HG02970 (cell line): ENCODE results near the gene ALK.
"Not testable (repeated sequence)": the region's sequence is repeated elsewhere in the genome, so short reads cannot be mapped to it uniquely, and the experiment has no call there.

Experiments
- ATAC-seq: cut with Tn5 transposase; IDR thresholded peaks from one replicate; pipeline ENCODE4 v1.9.1; 2021; ENCODE audit warnings: mild to moderate bottlenecking, moderate library complexity, moderate number of reproducible peaks; ENCODE audit not compliant: unreplicated experiment, low FRiP score

Gene ALK

DNA sequence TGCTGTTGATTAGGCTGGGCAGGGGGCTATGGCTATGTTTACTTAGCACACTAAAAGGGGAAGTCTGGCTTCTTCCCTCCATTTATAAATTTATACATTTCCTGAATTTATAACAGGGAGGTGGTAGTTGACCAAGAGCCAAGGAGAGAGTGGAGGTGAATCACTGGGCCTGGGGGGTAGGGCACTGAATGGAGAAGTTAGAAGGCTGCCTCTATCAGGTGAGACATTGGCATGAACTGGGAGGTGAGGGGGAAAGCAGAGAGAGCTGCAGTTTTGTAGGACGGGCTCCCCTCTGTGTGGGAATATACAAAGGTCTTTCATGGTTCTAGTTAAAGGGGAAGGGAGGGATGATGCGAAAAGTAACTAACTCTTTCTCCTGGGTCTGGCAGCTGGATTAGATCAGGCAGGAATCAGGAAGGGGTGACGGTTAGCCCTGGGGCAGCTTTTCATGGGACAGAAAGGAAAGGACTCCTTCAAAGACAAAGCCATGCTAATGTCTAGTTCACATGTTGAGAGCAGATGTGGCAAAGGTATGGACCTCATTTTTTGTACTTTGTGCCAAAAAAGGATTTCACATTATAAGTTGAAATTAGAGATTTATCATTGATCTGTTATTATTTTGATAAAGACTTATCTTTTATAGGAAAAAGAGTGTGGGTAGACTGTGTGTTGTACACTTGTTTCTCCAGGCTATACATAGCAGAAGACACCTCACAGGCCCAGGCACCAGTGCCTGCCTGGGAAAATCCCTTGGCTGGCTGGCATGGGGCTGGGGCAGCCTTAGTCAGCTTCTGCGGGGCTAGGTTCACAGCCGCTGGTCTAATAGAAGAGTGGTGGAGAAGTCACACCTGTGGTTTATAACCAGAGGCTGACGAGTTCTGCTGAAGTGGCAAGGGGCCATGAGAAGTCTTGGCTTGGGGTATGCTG is 647.4 kb downstream of the ALK start:
- ATAC-seq = no peak

DNA sequence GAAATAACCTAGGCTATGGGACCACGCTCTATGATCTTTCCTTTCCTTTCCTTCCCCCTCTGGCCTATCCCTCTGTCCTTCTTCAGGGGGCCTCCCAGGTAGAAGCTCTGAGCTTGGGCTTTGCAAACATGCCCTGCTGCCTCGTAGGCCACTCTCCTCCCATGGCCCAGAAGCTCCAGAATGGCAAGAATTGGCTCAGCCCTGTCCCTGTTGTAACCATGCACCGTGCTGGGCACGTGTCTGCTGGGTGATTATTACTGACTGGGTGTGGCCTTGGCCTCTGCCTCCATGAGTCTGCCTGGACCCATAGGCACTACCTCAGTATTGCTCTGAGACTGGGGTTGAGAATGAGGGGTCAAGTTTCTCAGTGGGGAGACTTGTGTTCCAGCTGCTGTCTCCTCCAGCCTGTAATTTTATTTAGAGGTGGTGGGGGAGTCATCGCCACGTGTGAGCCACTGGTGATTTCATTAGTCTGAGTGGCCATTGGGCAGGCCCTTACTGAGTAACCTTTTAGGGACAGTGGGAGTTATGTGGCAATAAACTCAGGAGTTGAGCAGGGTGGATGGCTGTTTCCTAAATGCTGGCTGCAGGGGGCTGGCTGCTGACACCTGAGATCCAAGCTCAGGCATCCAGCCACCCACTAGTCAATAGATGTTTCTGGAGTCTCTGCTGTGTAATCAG is 648.2 kb downstream of the ALK start:
- no peak for ATAC-seq

- no peak for ATAC-seq
These were observed 649.1 kb downstream of the ALK start for GRCh38 chr2:29272311-29272710.

- ATAC-seq = no peak
These were observed 650.7 kb downstream of the ALK start for GRCh38 chr2:29270701-29271121.

- no peak for ATAC-seq
These were observed 651.6 kb downstream of the ALK start for GRCh38 chr2:29269765-29270109.

DNA sequence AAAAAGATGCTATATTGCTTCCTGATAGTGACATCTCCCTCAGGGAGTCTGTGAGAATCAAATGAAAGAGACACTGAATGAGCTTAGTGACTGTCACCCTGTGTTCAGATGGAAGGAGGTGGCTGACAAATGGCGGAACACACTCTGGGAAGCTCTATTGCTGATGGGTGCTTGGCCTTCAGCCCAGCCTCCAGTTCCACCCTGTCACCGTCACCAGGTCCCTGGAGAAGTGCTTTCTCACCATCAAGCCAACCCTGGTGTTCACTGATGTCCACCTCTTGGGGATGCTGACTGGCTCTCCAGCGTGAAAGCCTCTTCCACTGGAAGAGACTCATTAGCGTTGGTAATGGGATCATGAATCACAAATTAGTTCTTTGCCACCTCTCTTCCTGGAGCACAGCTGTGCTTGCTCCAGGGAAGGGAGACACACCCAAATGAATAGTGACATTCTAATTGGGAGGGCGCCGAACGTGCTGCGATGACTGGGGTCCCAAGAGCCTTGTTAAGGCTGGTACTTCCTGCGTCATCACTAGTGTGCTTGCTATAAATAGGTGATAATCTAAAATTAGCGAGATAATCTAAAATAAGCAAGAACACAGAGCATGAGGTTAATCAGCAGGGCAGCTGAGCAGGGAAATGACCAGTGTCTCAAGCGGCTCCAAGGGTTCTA is 652.2 kb downstream of the ALK start:
- no peak for ATAC-seq

DNA sequence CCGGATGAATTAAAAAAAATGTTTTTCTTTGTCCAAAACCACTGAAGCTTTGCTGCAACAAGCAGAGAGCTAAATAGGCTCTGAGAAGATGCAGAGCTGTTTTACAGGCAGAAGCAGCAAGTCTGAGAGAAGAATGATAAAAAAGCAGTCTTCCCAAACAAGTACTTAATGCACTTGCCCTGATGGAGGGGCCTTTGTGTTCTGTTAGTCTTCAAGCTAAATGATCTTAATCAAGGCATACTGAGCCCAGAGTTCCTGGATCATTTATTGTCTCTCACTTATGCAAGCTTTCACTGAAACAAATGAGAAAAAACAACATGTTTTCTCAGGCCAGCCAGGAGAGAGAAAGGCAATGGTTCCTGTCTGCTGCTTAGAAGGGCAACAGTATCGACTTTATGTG is 653.7 kb downstream of the ALK start:
- no peak for ATAC-seq

DNA sequence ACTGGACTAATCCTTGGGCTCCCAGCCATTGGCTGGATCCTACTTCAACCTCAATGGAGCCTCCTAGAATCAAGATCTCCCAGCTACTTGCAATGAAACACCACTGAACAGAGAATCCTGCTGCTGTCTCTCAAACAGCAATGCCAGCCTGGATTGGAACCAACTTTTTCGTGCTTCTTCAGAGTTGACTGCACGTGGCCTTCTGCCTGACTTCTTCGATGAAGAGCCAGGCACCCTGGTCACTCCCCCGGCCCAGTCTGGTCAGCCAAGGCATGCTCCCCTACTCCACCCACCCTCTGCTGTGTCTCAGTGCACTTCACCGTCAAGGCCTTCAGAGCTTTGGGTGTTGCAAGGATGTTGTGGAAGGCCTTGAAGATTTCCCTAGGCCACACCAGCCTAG is 657.5 kb downstream of the ALK start:
- ATAC-seq = no peak

DNA sequence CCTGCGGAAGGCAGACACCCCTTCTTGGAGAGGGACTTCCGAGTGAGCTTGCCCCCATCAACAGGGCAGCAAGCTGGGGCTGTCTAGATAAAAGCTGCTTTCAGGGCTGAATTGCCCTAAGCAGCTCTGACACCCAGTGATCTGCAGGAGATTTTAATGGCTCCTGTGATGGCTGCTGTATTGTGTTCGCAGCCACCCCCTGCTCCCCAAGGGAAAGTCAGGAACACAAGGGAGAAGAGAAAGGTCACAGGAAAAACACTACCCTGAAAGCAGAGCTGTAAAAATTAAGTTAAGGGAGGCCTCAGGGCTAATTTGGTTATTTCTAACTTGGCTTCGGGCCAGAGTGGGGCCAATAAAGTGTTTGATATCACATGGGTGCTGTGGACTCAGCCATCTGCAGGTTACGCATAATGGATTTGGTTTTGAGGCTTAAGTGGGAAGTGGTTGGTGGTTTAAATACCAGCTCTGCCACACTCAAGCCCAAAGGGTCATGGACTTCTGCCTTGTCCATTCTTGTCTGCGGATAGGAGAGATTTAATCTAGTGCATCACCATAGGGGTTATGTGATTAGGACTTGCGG is 658.6 kb downstream of the ALK start:
- ATAC-seq = no peak

DNA sequence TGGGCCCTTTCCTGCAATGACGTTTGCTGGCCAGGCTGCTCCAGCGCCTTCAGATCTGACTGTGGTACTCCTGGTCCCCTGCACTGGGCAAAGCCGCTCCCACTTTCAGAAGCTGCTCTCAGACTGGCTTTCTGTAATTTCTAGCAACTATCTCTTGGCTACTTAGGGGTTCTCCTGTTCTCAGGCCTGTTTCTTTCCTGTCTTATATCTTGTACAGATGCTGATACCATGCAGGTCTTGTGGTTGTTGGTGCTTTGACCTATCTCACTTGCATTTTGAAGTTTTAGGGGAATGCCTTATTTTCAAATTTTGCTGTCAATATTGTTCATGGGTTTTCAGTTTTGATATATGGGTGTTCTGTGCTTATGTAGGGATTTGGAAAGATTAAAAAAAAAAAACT is 660.4 kb downstream of the ALK start:
- no peak for ATAC-seq

GRCh38 chr2:29260142-29260772 is 661.1 kb downstream of the ALK start:
- no peak for ATAC-seq

DNA sequence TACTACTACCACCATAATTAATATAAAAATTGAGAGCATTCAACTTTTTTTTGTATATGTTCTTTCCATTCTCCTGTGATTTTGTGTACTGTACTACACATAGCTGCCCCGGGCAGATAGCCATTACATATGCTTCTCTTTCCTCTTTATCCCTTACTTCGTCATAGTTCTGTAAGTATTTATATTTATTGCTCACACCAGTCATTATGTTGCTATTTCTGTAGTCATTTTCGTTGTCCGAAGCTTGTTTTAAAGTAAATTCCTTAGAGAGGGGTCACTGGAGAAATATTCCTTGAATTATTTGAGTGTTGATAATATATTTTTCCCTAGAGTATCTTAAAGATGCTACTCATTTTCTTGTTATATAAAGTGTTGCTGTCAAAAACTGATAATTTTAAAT is 662.2 kb downstream of the ALK start:
- ATAC-seq = no peak

GRCh38 chr2:29255004-29255403 is 666.4 kb downstream of the ALK start:
- ATAC-seq = no peak

DNA sequence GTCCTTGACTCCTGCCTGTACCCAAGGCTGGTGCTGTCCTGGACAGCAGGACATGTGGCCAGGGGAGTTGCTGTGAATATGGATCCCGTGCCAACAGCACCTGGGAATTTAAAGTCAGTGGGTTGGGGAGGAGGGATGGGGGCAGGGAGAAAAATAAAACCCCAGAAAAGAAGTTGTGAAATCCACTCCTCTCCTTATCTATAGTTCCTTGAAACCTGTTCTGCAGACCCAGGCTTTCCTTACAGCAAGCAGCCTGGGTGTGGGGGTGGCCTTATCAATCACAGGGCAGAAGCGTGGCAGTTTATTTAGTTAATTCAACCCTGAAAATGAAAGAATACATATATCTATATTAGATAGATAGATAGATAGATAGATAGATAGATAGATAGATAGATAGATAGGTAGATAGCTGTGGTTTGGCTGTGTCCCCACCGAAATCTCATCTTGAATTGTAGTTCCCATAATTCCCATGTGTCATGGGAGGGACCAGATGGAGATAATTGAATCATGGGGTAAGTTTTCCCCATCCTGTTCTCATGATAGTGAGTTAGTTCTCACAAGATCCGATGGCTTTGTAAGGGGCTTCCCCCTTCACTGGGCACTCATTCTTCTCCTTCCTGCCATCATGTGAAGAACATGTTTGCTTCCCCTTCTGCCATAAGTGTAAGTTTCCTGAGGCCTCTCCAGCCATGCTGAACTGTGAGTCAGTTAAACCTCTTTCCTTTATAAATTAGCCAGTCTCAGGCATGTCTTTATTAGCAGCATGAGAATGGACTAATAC is 667.7 kb downstream of the ALK start:
- not testable (repeated sequence) for ATAC-seq

DNA sequence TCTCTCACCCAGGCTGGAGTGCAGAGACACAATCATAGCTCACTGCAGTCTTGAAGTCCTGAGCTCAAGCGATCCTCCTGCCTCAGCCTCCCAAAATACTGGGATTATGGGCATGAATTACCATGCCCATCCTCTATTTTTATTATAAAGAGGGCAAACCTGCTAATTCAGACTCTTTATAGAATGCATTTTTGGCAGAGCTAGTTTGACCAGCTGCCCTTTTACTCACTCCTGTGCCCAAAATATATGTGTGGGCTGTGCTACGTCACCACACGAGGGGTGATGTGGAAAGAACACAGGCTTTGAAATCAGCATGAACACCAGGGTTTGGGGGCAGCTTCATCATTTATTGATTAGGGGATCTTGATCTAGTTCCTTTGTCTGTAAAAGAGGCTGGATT is 668.4 kb downstream of the ALK start:
- no peak for ATAC-seq

GRCh38 chr2:29251406-29251805 is 670.0 kb downstream of the ALK start:
- no peak for ATAC-seq

- ATAC-seq = no peak
These were observed 670.4 kb downstream of the ALK start for GRCh38 chr2:29250977-29251376.

- ATAC-seq = no peak
These were observed 671.6 kb downstream of the ALK start for GRCh38 chr2:29249666-29250253.

GRCh38 chr2:29247336-29247914 is 674.0 kb downstream of the ALK start:
- no peak for ATAC-seq
